B cell (primary cell): Measurements from ENCODE around the gene GPBP1. TPM values are rescaled to one million over a fixed set of nuclear protein-coding genes. Genes with fewer than 3 reads are reported as not detected.

ENCODE experiments used
- ATAC-seq: fragments of 200-7000 bp; cut with Tn5 transposase; one replicate; pipeline ENCODE4 v1.10.0; 2021; ENCODE audit warnings: low read depth, mild to moderate bottlenecking, moderate number of reproducible peaks, moderate library complexity
- CTCF ChIA-PET: fragments of 350-600 bp; sonication (Branson Sonifier 250); formaldehyde crosslinking; loops from one replicate; lab custom pipeline; 2021; ENCODE audit warnings: antibody characterized with exemption, inconsistent platforms; lab: Charles Lee
- POLR2A ChIA-PET: fragments of 350-600 bp; sonication (Branson Sonifier 250); formaldehyde crosslinking; loops from one replicate; lab custom pipeline; 2021; ENCODE audit warnings: antibody characterized with exemption; lab: Charles Lee
- DNase-seq: peaks from one replicate; pipeline ENCODE4 v3.0.0; 2013
- H2AFZ ChIP-seq: 2 replicates; pipeline ENCODE4 v1.6.1; 2012; ENCODE audit warnings: mild to moderate bottlenecking, low read depth, low read length; ENCODE audit not compliant: insufficient read depth, poor library complexity, severe bottlenecking
- H3K27ac ChIP-seq, 2 donors: 1 replicate in 1 of 2; 2 replicates in 1 of 2; pipeline ENCODE4 v1.5.1; 2012 to 2013; ENCODE audit warnings: low read length in 2 of 2, mild to moderate bottlenecking in 2 of 2, moderate library complexity in 1 of 2
- H3K27me3 ChIP-seq, 4 experiments: fragments of 200-600 bp in 1 of 4; sonication (generic) in 1 of 4; replicated peaks in 1 of 4; 1 replicate in 2 of 4; 2 replicates in 2 of 4; pipeline versions ENCODE4 v1.6.1 to v1.7.0; 2013 to 2016; ENCODE audit warnings: low read length in 3 of 4, mild to moderate bottlenecking in 2 of 4, mixed read lengths in 1 of 4, moderate library complexity in 1 of 4; ENCODE audit not compliant: insufficient read depth in 4 of 4, control insufficient read depth in 3 of 4; ENCODE audit errors: control extremely low read depth in 1 of 4
- H3K36me3 ChIP-seq, 2 experiments: replicated peaks in 1 of 2; 1 replicate in 1 of 2; 2 replicates in 1 of 2; pipeline versions ENCODE4 v1.6.1 to v1.7.1; 2013; ENCODE audit warnings: low read length in 1 of 2; ENCODE audit not compliant: insufficient read depth in 2 of 2, control insufficient read depth in 1 of 2; ENCODE audit errors: control extremely low read depth in 1 of 2, extremely low read depth in 1 of 2
- H3K4me1 ChIP-seq, 2 donors: fragments of 200-600 bp in 1 of 2; sonication (generic) in 1 of 2; 1 replicate in 1 of 2; 2 replicates in 1 of 2; pipeline versions ENCODE4 v1.5.1 to v1.6.1; 2013 to 2017; ENCODE audit warnings: low read length in 2 of 2; ENCODE audit not compliant: control insufficient read depth in 2 of 2, insufficient read depth in 2 of 2
- H3K4me2 ChIP-seq: replicated peaks from 2 replicates; pipeline ENCODE3; 2012; ENCODE audit warnings: mild to moderate bottlenecking, low read depth, low read length; ENCODE audit not compliant: poor library complexity, severe bottlenecking
- H3K4me3 ChIP-seq, 5 experiments: fragments of 200-600 bp in 1 of 5; sonication (generic) in 1 of 5; 1 replicate in 3 of 5; 2 replicates in 2 of 5; pipeline versions ENCODE4 v1.5.1 to v1.7.0; 2011 to 2016; ENCODE audit warnings: low read length in 4 of 5, mild to moderate bottlenecking in 4 of 5, low read depth in 2 of 5, control low read depth in 1 of 5, moderate library complexity in 1 of 5; ENCODE audit not compliant: insufficient read depth in 1 of 5; ENCODE audit errors: control extremely low read depth in 1 of 5, extremely low read depth in 1 of 5
- H3K79me2 ChIP-seq: fragments of 200-600 bp; sonication (generic); one replicate; pipeline ENCODE4 v1.6.0; 2016; ENCODE audit warnings: low read length; ENCODE audit not compliant: control insufficient read depth, insufficient read depth
- H3K9ac ChIP-seq: fragments of 200-600 bp; sonication (generic); 2 replicates; pipeline ENCODE4 v1.6.1; 2017; ENCODE audit warnings: mild to moderate bottlenecking, low read length, moderate library complexity
- H3K9me3 ChIP-seq, 3 donors: one replicate each; pipeline versions ENCODE4 v1.6.1 to v1.7.1; 2013; ENCODE audit warnings: low read length in 2 of 3; ENCODE audit not compliant: control insufficient read depth in 2 of 3, insufficient read depth in 1 of 3; ENCODE audit errors: control extremely low read depth in 1 of 3
- H4K20me1 ChIP-seq: 2 replicates; pipeline ENCODE4 v1.6.0; 2012; ENCODE audit warnings: mild to moderate bottlenecking, low read length; ENCODE audit not compliant: insufficient read depth, control insufficient read depth, poor library complexity, severe bottlenecking
- H3K27ac Mint-ChIP-seq: one replicate; pipeline ENCODE4 v1.8.0; 2021; ENCODE audit warnings: mixed read lengths
- H3K27me3 Mint-ChIP-seq: one replicate; pipeline ENCODE4 v1.8.0; 2021; ENCODE audit warnings: mixed read lengths
- H3K4me1 Mint-ChIP-seq: one replicate; pipeline ENCODE4 v1.8.0; 2021; ENCODE audit warnings: mixed read lengths
- H3K4me3 Mint-ChIP-seq: one replicate; pipeline ENCODE4 v1.8.0; 2021; ENCODE audit warnings: mixed read lengths
- H3K9me3 Mint-ChIP-seq: one replicate; pipeline ENCODE4 v1.8.0; 2022; ENCODE audit warnings: mixed read lengths; ENCODE audit not compliant: insufficient read depth
- CTCF ChIP-seq: fragments of 200-600 bp; IDR thresholded peaks from one replicate; pipeline ENCODE4 v1.8.0; 2022; ENCODE audit warnings: antibody characterized with exemption, mild to moderate bottlenecking
- EZH2 ChIP-seq: IDR thresholded peaks from 2 replicates; pipeline ENCODE4 v1.6.1; 2012; ENCODE audit warnings: borderline replicate concordance, low read depth, mild to moderate bottlenecking, moderate library complexity, low read length; ENCODE audit not compliant: insufficient read depth, poor library complexity, severe bottlenecking
- WGBS: methylation state at CpG from one replicate; pipeline ENCODE4 v1.1.5; 2013; ENCODE audit warnings: missing lambda C conversion rate; ENCODE audit not compliant: insufficient coverage; 5-methylcytosine and 5-hydroxymethylcytosine counted together
- intact Hi-C: fragments of 100-400 bp; cut with micrococcal nuclease; formaldehyde crosslinking; loops from one replicate; pipeline ENCODE4 v1.10.0; 2022
- polyA plus RNA-seq: library from polyadenylated mRNA; depleted of rRNA; stranded (reverse); fragments of >200 nt; gene quantifications from 2 replicates; pipeline ENCODE4 v1.2.3, GENCODE V29; 2012
- total RNA-seq, 2 donors: library from RNA; stranded (reverse); fragments of 120-200 nt in 1 of 2; gene quantifications; 1 replicate in 1 of 2; 2 replicates in 1 of 2; pipeline versions ENCODE4 v1.2.3 to v1.2.4, GENCODE V29; 2013 to 2022

The GPBP1 gene
- total and polyA plus RNA-seq, 2 donors (not counting 1 experiment from before 2014, with no cell fraction given) = 30.9 to 152 TPM

GRCh38 chr5:57184322-57184721, 10.5 kb downstream of the GPBP1 start:
- H3K9ac ChIP-seq = no peak overlapping the region
- CTCF ChIA-PET = interaction anchor here (0.6 kb wide), 1 partner anchor 187 kb away, joined by 5 read pairs; no protein-coding TSS in a partner anchor

DNA sequence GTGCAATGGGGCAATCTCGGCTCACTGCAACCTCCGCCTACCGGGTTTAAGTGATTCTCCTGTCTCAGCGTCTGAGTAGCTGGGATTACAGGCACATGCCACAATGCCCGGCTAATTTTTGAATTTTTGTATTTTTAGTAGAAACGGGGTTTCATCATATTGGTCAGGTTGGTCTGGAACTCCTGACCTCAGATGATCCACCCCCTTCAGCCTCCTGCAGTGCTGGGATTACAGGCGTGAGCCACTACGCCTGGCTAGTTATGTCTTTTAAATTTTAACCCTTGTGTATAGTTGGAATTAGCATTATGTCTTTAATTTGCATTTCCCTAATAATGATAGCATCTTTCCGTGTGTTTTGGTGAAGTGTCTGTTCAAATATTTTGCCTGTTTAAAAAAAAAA, 11.5 kb downstream of the GPBP1 start:
- H3K9ac ChIP-seq = no peak overlapping the region
- H3K9me3 ChIP-seq = no peaks in the 10 kb centered on the region
- DNase-seq (no peak), ATAC-seq (no peak)
- H3K27ac Mint-ChIP-seq = no peak overlapping the region
- intact Hi-C loops = no loop called here
- H4K20me1 ChIP-seq = peaks cover 100% of the 10 kb centered on the region
- no peak overlapping the region for H2AFZ ChIP-seq
- no peak overlapping the region for H3K27ac ChIP-seq
- H3K4me1 Mint-ChIP-seq = peaks cover 73% of the 10 kb centered on the region
- WGBS = 76% methylated on average over 5 of the region's 9 CpGs
- peaks cover 67% of the 10 kb centered on the region in 2 donors for H3K4me1 ChIP-seq
- no peaks in the 10 kb centered on the region for H3K9me3 Mint-ChIP-seq
- ChIA-PET CTCF (interaction anchor here (0.7 kb wide), 1 partner anchor 41 kb away, joined by 5 read pairs; no protein-coding TSS in a partner anchor), POLR2A (no interaction called here)
- H3K36me3 ChIP-seq = peaks cover 3 to 17% of the 10 kb centered on the region in 2 experiments
- peaks cover 100% of the 10 kb centered on the region for H3K79me2 ChIP-seq
- no peak for TF ChIP-seq CTCF
- TF ChIP-seq EZH2 = no peak
- peak overlapping the region; percentile 51 for H3K4me3 Mint-ChIP-seq
- H3K27me3 ChIP-seq = no peaks in the 10 kb centered on the region
- H3K4me2 ChIP-seq = peak overlapping the region; percentile 21
- H3K27me3 Mint-ChIP-seq = no peaks in the 10 kb centered on the region
- H3K4me3 ChIP-seq = no peak overlapping the region

More at GRCh38 chr5:57184322-57184721, 10.5 kb downstream of the GPBP1 start:
- ATAC-seq = no peak
- H3K9me3 ChIP-seq = no peaks in the 10 kb centered on the region
- no peaks in the 10 kb centered on the region for H3K27me3 ChIP-seq
- Mint-ChIP-seq H3K27me3 (no peaks in the 10 kb centered on the region), H3K4me3 (peak overlapping the region; percentile 65), H3K9me3 (no peaks in the 10 kb centered on the region), H3K27ac (no peak overlapping the region), H3K4me1 (peaks cover 74% of the 10 kb centered on the region)
- H3K79me2 ChIP-seq = peaks cover 100% of the 10 kb centered on the region
- intact Hi-C loops = no loop called here
- DNase-seq = no peak
- H3K27ac ChIP-seq = no peak overlapping the region
- 100% methylated on average over 1 of the region's 2 CpGs for WGBS
- peaks cover 100% of the 10 kb centered on the region for H4K20me1 ChIP-seq
- peak overlapping the region; percentile 36 for H3K4me2 ChIP-seq
- H3K4me1 ChIP-seq = peaks cover 72 to 75% of the 10 kb centered on the region in 2 donors
- TF ChIP-seq CTCF (no peak), EZH2 (no peak)
- no peak overlapping the region for H3K4me3 ChIP-seq
- H3K36me3 ChIP-seq = peaks cover 3 to 14% of the 10 kb centered on the region in 2 experiments
- no peak overlapping the region for H2AFZ ChIP-seq
- POLR2A ChIA-PET = interaction anchor here (0.7 kb wide), 1 partner anchor 25 kb away, joined by 6 read pairs; no protein-coding TSS in a partner anchor
